H1 (cell line): ENCODE data around the gene NUMB. TPM values are rescaled to one million over a fixed set of nuclear protein-coding genes. Genes with fewer than 3 reads are reported as not detected.

ENCODE experiments used
- SAP30 ChIP-seq: fragments of 300-600 bp; sonication (generic); IDR thresholded peaks from 2 replicates; pipeline ENCODE4 v1.7.1; 2012; ENCODE audit warnings: low read length, moderate library complexity, mild to moderate bottlenecking, inconsistent platforms; ENCODE audit not compliant: insufficient read depth, insufficient replicate concordance
- SP1 ChIP-seq: IDR thresholded peaks from 2 replicates; pipeline ENCODE4 v1.6.1; 2011; ENCODE audit warnings: low read depth, low read length
- polyA plus RNA-seq, 7 experiments: library from polyadenylated mRNA; depleted of rRNA in 3 of 7; stranded (reverse) in 5 of 7; unstranded in 2 of 7; fragments of >200 nt in 5 of 7; fragments of 200-250 nt in 2 of 7; gene quantifications; 1 replicate in 5 of 7; 2 replicates in 1 of 7; 4 replicates in 1 of 7; pipeline versions ENCODE4 v1.2.1 to v1.2.3, GENCODE V29; 2011 to 2013; ENCODE audit warnings: missing spikeins in 2 of 7, mixed read lengths in 2 of 7
- total RNA-seq: library from RNA; stranded (reverse); fragmentation: NEBNext Ultra II Directional; extraction: Animal tissue kit (Norgen Biotek cat#: 25700); gene quantifications from 2 replicates; pipeline ENCODE4 v1.2.1, GENCODE V29; 2021
- TF ChIP-seq, protein P1 (sequence below): IDR thresholded peaks from 2 replicates; pipeline ENCODE4 v1.6.1; 2011; ENCODE audit warnings: low read depth, mild to moderate bottlenecking, low read length; ENCODE audit not compliant: insufficient read depth
- TF ChIP-seq, protein P2 (sequence below): IDR thresholded peaks from 2 replicates; pipeline ENCODE4 v1.6.1; 2012; ENCODE audit warnings: inconsistent platforms

Gene NUMB
- total and polyA plus RNA-seq, 2 of the 8 experiments (the other 6 are each of a cell fraction or from before 2014, with no cell fraction given), result 54.3 to 78.1 TPM

DNA sequence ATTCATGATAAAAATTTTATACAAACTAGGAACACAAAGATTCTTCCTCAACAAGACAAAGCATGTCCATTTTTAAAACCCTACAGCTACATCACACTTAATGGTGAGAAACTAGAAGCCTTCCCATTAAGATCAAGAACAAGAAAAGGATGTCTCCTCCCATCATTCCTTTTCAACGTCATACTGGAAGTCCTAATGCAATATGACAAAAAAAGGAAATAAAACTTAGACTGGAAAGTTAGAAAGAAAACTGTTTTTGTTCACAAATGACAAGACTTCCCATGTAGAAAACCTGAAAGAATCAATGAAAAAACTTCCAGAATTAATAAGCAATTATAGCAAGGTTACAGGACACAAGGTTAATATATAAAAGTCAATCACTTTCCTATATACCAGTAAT is 82.5 kb downstream of the NUMB start (continued):
- TF ChIP-seq, protein P1, sequence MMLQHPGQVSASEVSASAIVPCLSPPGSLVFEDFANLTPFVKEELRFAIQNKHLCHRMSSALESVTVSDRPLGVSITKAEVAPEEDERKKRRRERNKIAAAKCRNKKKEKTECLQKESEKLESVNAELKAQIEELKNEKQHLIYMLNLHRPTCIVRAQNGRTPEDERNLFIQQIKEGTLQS, result no peak
- TF ChIP-seq, protein P2, sequence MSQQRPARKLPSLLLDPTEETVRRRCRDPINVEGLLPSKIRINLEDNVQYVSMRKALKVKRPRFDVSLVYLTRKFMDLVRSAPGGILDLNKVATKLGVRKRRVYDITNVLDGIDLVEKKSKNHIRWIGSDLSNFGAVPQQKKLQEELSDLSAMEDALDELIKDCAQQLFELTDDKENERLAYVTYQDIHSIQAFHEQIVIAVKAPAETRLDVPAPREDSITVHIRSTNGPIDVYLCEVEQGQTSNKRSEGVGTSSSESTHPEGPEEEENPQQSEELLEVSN, result no peak
- TF ChIP-seq SAP30, result no peak
- TF ChIP-seq SP1, result no peak
